ENCODE results near the gene FAF1.
A peak's percentile ranks its signal among the peaks of the same experiment; 100 is the strongest.
"Not testable (repeated sequence)": the region's sequence is repeated elsewhere in the genome, so short reads cannot be mapped to it uniquely, and the experiment has no call there.

Gene FAF1

GRCh38 chr1:50893466-50893865, 66.6 kb downstream of the FAF1 start:
- peak in 1 of 2 donors; percentile 34 for ATAC-seq (replicated peaks)
- H3K4me1 Mint-ChIP-seq = peaks cover 21 to 40% of the 10 kb centered on the region in 2 donors
- H3K27ac Mint-ChIP-seq = peak overlapping the region; percentile 69
- no peak for DNase-seq
- peaks cover 17 to 27% of the 10 kb centered on the region in 2 donors for H3K36me3 Mint-ChIP-seq
- H3K27me3 Mint-ChIP-seq = no peaks in the 10 kb centered on the region
- no peak overlapping the region for H3K4me3 Mint-ChIP-seq
- peaks cover 5 to 6% of the 10 kb centered on the region in 2 donors for H3K9me3 Mint-ChIP-seq

- not testable (repeated sequence) for DNase-seq; H3K27me3 Mint-ChIP-seq; ATAC-seq (replicated peaks); H3K4me3 Mint-ChIP-seq; H3K27ac Mint-ChIP-seq
- peaks cover 7 to 16% of the 10 kb centered on the region in 2 donors for H3K4me1 Mint-ChIP-seq
- H3K36me3 Mint-ChIP-seq = peaks cover 6 to 19% of the 10 kb centered on the region in 2 donors
- H3K9me3 Mint-ChIP-seq = peaks cover 9 to 16% of the 10 kb centered on the region in 2 donors
Observed at GRCh38 chr1:50887555-50887954, 72.5 kb downstream of the FAF1 start.

GRCh38 chr1:50880373-50880772, 79.7 kb downstream of the FAF1 start:
- no peak overlapping the region for H3K27ac Mint-ChIP-seq
- peaks cover 3 to 10% of the 10 kb centered on the region in 2 donors for H3K9me3 Mint-ChIP-seq
- ATAC-seq (replicated peaks) = no peak
- peaks cover 0 to 14% of the 10 kb centered on the region in 2 donors for H3K36me3 Mint-ChIP-seq
- H3K4me3 Mint-ChIP-seq = no peak overlapping the region
- H3K27me3 Mint-ChIP-seq = no peaks in the 10 kb centered on the region
- H3K4me1 Mint-ChIP-seq = peaks cover 12 to 36% of the 10 kb centered on the region in 2 donors
- DNase-seq = no peak

- Mint-ChIP-seq H3K27ac (no peak overlapping the region), H3K9me3 (no peaks in the 10 kb centered on the region), H3K27me3 (no peaks in the 10 kb centered on the region), H3K4me3 (no peak overlapping the region), H3K4me1 (peaks cover 10 to 27% of the 10 kb centered on the region in 2 donors), H3K36me3 (peaks cover 0 to 5% of the 10 kb centered on the region in 2 donors)
- ATAC-seq (replicated peaks) = no peak
- DNase-seq = no peak
Observed at GRCh38 chr1:50879137-50879536, 80.9 kb downstream of the FAF1 start.

GRCh38 chr1:50878434-50878833, 81.6 kb downstream of the FAF1 start:
- H3K4me1 Mint-ChIP-seq = peaks cover 10 to 30% of the 10 kb centered on the region in 2 donors
- no peak overlapping the region for H3K27ac Mint-ChIP-seq
- H3K36me3 Mint-ChIP-seq = peaks cover 0 to 4% of the 10 kb centered on the region in 2 donors

GRCh38 chr1:50877641-50878040, 82.4 kb downstream of the FAF1 start:
- no peak overlapping the region for H3K27ac Mint-ChIP-seq
- peaks cover 10 to 34% of the 10 kb centered on the region in 2 donors for H3K4me1 Mint-ChIP-seq
- no peaks in the 10 kb centered on the region for H3K9me3 Mint-ChIP-seq
- H3K4me3 Mint-ChIP-seq = no peak overlapping the region
- no peak for ATAC-seq (replicated peaks)
- H3K36me3 Mint-ChIP-seq = no peaks in the 10 kb centered on the region
- H3K27me3 Mint-ChIP-seq = no peaks in the 10 kb centered on the region
- no peak for DNase-seq

More at GRCh38 chr1:50878434-50878833, 81.6 kb downstream of the FAF1 start:
- H3K4me3 Mint-ChIP-seq = no peak overlapping the region
- no peaks in the 10 kb centered on the region for H3K27me3 Mint-ChIP-seq
- no peaks in the 10 kb centered on the region for H3K9me3 Mint-ChIP-seq
- DNase-seq (no peak), ATAC-seq (replicated peaks) (no peak)

GRCh38 chr1:50873458-50874187, 86.4 kb downstream of the FAF1 start:
- no peaks in the 10 kb centered on the region for H3K9me3 Mint-ChIP-seq
- H3K4me3 Mint-ChIP-seq = no peak overlapping the region
- peaks cover 2 to 3% of the 10 kb centered on the region in 2 donors for H3K36me3 Mint-ChIP-seq
- H3K4me1 Mint-ChIP-seq = peaks cover 5 to 26% of the 10 kb centered on the region in 2 donors
- no peaks in the 10 kb centered on the region for H3K27me3 Mint-ChIP-seq
- DNase-seq (peak; percentile 72), ATAC-seq (replicated peaks) (peak; percentile 95 to 99)
- no peak overlapping the region for H3K27ac Mint-ChIP-seq

- H3K4me3 Mint-ChIP-seq = not testable (repeated sequence)
Observed at GRCh38 chr1:50864845-50865244, 95.2 kb downstream of the FAF1 start.

GRCh38 chr1:50861772-50862171, 98.3 kb downstream of the FAF1 start:
- no peak overlapping the region for H3K27ac Mint-ChIP-seq
- DNase-seq (no peak), ATAC-seq (replicated peaks) (no peak)
- H3K27me3 Mint-ChIP-seq = no peaks in the 10 kb centered on the region
- peaks cover 30 to 37% of the 10 kb centered on the region in 2 donors for H3K9me3 Mint-ChIP-seq
- H3K4me1 Mint-ChIP-seq = peaks cover 24 to 25% of the 10 kb centered on the region in 2 donors
- peaks cover 24 to 46% of the 10 kb centered on the region in 2 donors for H3K36me3 Mint-ChIP-seq
- H3K4me3 Mint-ChIP-seq = no peak overlapping the region

More at GRCh38 chr1:50864845-50865244, 95.2 kb downstream of the FAF1 start:
- DNase-seq; H3K27me3 Mint-ChIP-seq; ATAC-seq (replicated peaks); H3K27ac Mint-ChIP-seq: not testable (repeated sequence)
- Mint-ChIP-seq H3K36me3 (peaks cover 21 to 44% of the 10 kb centered on the region in 2 donors), H3K9me3 (peaks cover 24 to 30% of the 10 kb centered on the region in 2 donors), H3K4me1 (peaks cover 18 to 20% of the 10 kb centered on the region in 2 donors)

- peaks cover 24 to 37% of the 10 kb centered on the region in 2 donors for H3K9me3 Mint-ChIP-seq
- ATAC-seq (replicated peaks) (no peak), DNase-seq (no peak)
- H3K4me3 Mint-ChIP-seq = no peak overlapping the region
- peaks cover 24 to 40% of the 10 kb centered on the region in 2 donors for H3K36me3 Mint-ChIP-seq
- H3K27me3 Mint-ChIP-seq = no peaks in the 10 kb centered on the region
- H3K4me1 Mint-ChIP-seq = peaks cover 17% of the 10 kb centered on the region in 2 donors
- no peak overlapping the region for H3K27ac Mint-ChIP-seq
Observed at GRCh38 chr1:50860702-50861101, 99.4 kb downstream of the FAF1 start.

- no peak overlapping the region for H3K4me3 Mint-ChIP-seq
- DNase-seq (no peak), ATAC-seq (replicated peaks) (no peak)
- H3K27me3 Mint-ChIP-seq = no peaks in the 10 kb centered on the region
- H3K36me3 Mint-ChIP-seq = peaks cover 24 to 39% of the 10 kb centered on the region in 2 donors
- H3K4me1 Mint-ChIP-seq = peaks cover 17% of the 10 kb centered on the region in 2 donors
- H3K27ac Mint-ChIP-seq = no peak overlapping the region
- H3K9me3 Mint-ChIP-seq = peaks cover 24 to 37% of the 10 kb centered on the region in 2 donors
Observed at GRCh38 chr1:50860256-50860655, 99.8 kb downstream of the FAF1 start.

GRCh38 chr1:50859657-50860056, 100.4 kb downstream of the FAF1 start:
- peaks cover 17% of the 10 kb centered on the region in 2 donors for H3K4me1 Mint-ChIP-seq
- peaks cover 24 to 37% of the 10 kb centered on the region in 2 donors for H3K9me3 Mint-ChIP-seq
- H3K27me3 Mint-ChIP-seq = no peaks in the 10 kb centered on the region
- H3K4me3 Mint-ChIP-seq = no peak overlapping the region
- H3K27ac Mint-ChIP-seq = no peak overlapping the region
- no peak for ATAC-seq (replicated peaks)
- peaks cover 24 to 39% of the 10 kb centered on the region in 2 donors for H3K36me3 Mint-ChIP-seq
- no peak for DNase-seq

GRCh38 chr1:50858761-50859160, 101.3 kb downstream of the FAF1 start:
- H3K4me1 Mint-ChIP-seq = peaks cover 17% of the 10 kb centered on the region in 2 donors
- H3K27ac Mint-ChIP-seq = no peak overlapping the region
- no peak overlapping the region for H3K4me3 Mint-ChIP-seq
- peaks cover 24 to 39% of the 10 kb centered on the region in 2 donors for H3K36me3 Mint-ChIP-seq
- ATAC-seq (replicated peaks) = no peak
- H3K27me3 Mint-ChIP-seq = no peaks in the 10 kb centered on the region
- DNase-seq = no peak
- peaks cover 24 to 37% of the 10 kb centered on the region in 2 donors for H3K9me3 Mint-ChIP-seq

- Mint-ChIP-seq H3K4me1 (peaks cover 11 to 19% of the 10 kb centered on the region in 2 donors), H3K27me3 (no peaks in the 10 kb centered on the region), H3K27ac (no peak overlapping the region), H3K4me3 (no peak overlapping the region), H3K36me3 (peaks cover 22 to 34% of the 10 kb centered on the region in 2 donors), H3K9me3 (peaks cover 22 to 32% of the 10 kb centered on the region in 2 donors)
- ATAC-seq (replicated peaks) = no peak
- no peak for DNase-seq
Observed at GRCh38 chr1:50857702-50858101, 102.4 kb downstream of the FAF1 start.

GRCh38 chr1:50853325-50853724, 106.7 kb downstream of the FAF1 start:
- Mint-ChIP-seq H3K4me3 (no peak overlapping the region), H3K36me3 (peaks cover 10 to 15% of the 10 kb centered on the region in 2 donors), H3K9me3 (peaks cover 4% of the 10 kb centered on the region in 2 donors), H3K27me3 (no peaks in the 10 kb centered on the region), H3K4me1 (peaks cover 0 to 3% of the 10 kb centered on the region in 2 donors), H3K27ac (no peak overlapping the region)
- no peak for ATAC-seq (replicated peaks)
- DNase-seq = no peak

Measured in stimulated activated naive B cell treated with anti-CD40 and anti-IgM and Interleukin-4, amounts not matched to agents 10 μg/mL and 1 μg/mL and 100 μg/mL, for 72 hours (primary cell).